GM19099 (cell line): ENCODE data around the gene NUFIP2.

ENCODE experiments used
- POLR2A ChIP-seq: IDR thresholded peaks from 3 replicates; pipeline ENCODE4 v1.6.1; 2011; ENCODE audit warnings: low read depth; ENCODE audit not compliant: insufficient read length; ENCODE audit errors: extremely low read depth

Gene NUFIP2

DNA sequence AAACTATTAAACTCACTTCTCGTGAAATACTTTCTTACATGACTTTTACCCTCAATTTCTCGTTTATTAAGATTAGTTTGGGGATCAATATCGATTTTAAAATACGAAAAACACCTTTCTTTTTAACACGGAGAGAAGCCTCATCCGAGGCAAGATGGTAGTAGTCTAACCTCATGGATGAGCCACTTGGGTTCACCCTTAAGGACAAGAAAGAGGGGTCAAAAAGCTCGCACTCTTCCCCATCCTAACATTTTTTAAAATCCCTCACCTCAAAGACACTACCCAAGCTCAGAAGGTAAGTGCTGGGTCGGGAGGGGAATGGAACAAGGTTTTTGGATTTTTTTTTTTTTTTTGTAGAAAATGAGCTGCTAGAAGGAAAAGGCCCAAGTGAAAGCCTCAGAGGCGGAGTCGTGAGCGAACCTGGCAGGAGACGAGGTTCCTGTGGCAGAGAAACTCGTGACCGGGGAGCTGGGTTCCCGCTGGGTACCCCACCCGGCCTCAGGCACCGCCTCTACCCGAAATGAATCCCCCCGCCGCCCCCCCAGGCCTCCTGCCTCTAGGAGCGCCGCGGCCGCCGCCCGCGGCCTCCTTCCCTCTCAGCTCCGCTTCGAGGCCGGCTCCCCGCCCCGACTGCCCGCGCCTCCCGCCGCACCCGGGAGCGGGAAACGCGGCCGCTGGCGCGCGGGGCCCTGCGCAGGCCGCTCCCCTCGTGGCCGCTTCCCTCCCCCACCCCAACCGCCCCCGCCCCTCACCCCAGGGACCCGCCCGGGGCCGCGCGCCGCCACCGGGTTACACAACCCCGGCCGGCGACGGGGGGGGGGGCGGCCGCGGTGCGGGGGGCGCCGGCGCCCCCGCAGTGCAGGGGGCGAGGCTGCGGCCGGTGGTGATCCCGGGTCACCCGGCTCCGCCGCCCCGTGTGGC, 1.6 kb downstream of the NUFIP2 start:
- peak; percentile 3 for TF ChIP-seq POLR2A

DNA sequence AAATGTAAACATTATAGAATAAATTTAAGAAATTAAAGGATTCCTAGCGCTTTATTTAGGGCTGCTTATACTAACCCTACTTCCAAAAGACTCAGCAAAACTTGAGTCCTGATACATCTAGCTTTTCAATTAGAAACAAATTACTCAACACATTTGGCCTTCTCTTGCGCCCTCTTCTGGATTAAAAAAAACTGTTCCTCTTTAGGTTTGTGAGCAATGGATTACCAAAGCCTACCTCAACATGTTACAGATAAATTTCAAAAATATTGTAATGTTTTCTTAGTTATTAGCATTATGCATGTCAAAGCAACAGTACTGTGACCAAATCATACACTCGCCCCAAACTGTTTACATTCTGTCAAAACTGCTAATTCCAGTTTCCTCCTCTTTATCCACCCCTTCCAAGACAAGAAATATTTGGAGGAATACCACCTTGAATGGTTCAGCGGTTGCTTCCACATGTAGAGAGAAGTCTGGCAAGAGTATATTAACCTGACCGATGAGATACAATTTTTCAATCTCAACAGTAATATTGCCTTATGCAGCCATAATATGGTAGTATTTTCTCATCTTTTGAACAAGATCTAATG, 2.7 kb downstream of the NUFIP2 start:
- TF ChIP-seq POLR2A = no peak

DNA sequence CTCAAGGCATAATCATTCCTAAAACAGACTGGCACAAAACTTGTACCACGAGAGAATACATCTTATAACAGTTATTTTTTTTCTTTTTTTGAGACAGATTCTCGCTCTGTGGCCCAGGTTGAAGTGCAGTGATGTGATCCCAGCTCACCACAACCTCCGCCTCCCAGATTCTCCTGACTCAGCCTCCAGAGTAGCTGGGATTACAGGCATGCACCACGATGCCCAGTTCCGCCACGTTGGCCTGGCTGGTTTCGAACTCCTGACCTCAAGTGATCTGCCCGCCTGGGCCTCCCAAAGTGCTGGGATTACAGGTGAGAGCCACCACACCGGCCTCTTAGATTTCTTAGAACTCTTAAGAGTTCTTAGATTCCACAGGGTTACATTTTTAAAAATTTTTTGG, 4.1 kb downstream of the NUFIP2 start:
- TF ChIP-seq POLR2A = no peak

GRCh38 chr17:29283961-29284360, 10.0 kb downstream of the NUFIP2 start:
- TF ChIP-seq POLR2A = no peak

DNA sequence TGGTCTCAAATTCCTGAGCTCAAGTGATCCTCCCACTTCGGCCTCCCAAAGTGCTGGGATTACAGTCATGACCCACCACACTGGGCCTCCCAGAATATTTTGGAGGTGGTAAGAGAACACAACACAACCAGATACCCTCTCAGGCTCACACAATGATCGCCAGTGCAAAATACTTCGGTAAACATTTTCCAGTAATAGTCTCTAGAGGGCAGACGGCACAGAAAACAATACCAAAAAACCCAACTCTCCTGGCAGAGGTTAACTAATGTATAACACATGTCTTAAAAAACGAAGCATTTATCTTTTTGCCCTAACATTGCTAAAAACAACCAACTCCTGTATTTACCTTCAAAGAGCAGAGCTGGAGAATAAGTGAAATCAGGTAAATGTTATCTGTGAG, 10.5 kb downstream of the NUFIP2 start:
- TF ChIP-seq POLR2A = no peak

- no peak for TF ChIP-seq POLR2A
These were observed 14.4 kb downstream of the NUFIP2 start for GRCh38 chr17:29279397-29280070.

GRCh38 chr17:29278692-29279091, 15.3 kb downstream of the NUFIP2 start:
- TF ChIP-seq POLR2A = no peak

- no peak for TF ChIP-seq POLR2A
These were observed 20.0 kb downstream of the NUFIP2 start for GRCh38 chr17:29273924-29274323.

- no peak for TF ChIP-seq POLR2A
These were observed 30.0 kb downstream of the NUFIP2 start for GRCh38 chr17:29263916-29264315.

- no peak for TF ChIP-seq POLR2A
These were observed 36.2 kb downstream of the NUFIP2 start for GRCh38 chr17:29257756-29258155.

DNA sequence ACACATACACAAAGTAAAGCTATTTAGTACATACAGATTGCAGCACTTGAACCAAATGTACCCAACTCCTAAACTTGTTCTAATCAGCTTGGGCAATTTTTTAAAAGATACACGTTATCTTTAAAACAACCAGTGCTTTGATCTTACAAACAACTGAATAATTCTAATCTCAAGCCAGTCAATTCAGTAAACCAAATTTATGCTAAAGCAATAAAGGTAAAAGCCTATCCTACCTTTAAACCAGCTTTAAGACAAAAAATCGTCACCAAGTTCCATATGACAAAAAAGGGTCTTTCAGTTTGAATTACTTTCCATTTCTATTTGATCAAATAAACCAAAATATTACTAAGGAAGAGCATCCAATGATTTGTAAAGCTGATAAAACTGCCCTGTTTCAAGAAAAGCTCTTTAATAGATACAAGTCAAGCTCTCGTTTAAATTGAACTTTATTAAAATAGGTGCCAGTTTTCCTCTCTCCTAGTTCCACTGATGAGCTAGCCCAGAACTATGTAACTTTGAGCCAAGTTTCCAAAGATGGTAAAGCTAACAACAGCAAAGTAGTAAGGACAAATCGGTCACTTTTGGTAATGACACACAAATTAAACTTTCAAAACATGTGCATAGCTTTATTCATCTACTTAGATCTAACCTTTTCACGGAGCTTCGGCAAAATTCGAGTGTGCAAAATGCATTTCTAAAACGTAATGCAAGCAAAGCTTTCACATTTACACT, 37.0 kb downstream of the NUFIP2 start:
- TF ChIP-seq POLR2A = no peak

- TF ChIP-seq POLR2A = no peak
These were observed 37.9 kb downstream of the NUFIP2 start for GRCh38 chr17:29255926-29256522.

- TF ChIP-seq POLR2A = no peak
These were observed 40.9 kb downstream of the NUFIP2 start for GRCh38 chr17:29253037-29253436.

DNA sequence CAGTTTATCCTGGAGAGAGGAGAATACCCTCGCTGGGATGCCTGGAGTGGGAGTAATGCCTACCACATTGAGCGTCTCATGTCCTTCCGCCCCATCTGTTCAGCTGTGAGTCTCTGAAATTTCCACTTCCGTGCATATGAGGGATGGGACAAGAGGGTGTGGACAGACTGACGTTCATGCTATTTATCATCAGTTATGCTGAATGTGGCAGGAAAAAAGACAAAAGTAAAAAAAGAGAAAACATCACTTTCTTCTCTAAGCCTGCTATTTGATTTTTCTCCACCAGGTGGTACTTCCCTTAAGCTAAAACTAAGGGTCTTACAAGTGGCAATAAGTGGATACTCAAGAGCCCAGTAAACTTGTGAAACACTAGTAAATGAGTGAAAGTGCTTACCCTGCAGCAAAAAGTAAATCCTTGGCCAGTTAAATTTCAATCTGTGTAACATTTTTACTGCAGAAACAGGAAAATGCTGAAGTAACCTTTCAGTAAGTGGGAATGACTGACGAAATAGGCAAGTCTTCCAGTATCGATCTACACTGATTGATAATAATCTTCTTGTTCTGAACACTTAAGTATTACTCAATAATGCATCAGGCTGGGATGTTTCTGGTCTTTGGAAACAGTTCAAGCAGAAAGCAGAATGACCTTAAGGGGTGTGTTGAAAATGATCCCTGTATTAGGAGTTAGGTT, 41.7 kb downstream of the NUFIP2 start:
- no peak for TF ChIP-seq POLR2A
